HL-60/S4 treated with retinoic acid at 250 ng/mL for 4 days and 3 days (cell line): ENCODE measurements around the gene GDAP2.

ENCODE experiments used
- in situ Hi-C: fragments of 300-500 bp; cut with MboI; formaldehyde crosslinking; loops from 2 replicates; pipeline ENCODE4 v1.7.0; 2022; ENCODE audit warnings: low sequenced_read_pairs

Gene GDAP2

DNA sequence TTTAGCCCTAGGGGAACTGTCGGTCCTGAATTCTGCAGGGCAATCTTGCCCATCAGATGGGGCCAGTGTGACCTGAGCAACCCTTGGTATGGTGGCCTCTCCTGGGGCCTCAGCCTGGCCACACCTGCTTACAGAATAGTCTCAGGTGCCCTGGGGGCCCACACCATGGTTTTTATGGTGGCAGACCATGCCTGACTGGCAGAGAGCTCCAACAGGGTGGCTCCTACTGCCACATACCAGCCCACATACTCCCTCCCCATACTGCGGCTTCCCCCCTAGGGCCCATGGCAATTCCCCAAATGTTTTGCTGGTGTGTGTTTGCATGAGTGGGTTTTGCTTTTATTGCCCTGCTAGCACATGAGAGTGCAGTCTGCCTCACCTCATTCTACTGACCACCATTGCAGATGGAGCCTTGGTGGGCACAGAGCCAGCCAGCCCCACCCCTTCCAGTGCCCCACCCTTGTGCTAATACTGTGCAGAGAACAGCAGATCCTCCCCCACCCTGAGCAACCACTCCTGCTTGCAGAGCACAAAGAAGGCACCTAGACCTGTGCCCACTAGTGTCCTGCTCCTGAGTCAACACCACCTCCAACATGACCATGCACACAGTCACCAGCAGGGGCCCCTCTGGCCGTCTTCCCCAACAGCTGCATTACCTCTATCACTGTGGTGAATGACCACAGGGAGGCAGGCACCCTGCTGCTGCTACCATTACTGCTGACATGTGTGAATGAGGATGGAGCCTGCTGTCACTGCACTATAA, 86.8 kb downstream of the GDAP2 start:
- in situ Hi-C loops, result no loop called here

DNA sequence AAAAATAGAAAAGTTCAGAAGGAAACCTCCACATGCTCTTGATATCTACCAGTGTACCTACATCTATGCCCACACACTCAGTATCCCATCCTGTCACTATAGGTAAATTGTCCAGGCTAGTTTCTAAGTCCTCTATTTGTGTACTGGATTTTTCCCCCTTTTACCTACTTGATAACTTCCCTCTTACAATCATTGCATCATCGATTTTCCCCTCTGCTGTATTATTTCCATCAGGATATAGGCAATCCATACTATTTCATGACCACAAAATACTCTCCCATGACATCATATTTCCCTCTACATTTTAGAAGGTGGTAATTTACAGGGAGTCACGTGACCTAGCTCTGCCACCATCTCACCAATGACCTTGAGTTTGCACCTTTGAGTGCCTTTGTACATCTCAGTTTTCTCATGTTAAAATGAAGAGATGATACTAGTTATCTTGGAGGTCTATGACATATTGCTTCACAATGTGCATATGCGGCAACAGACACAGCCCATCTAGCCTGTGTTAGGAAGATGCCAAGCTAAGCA, 88.2 kb downstream of the GDAP2 start:
- in situ Hi-C loops, result no loop called here

DNA sequence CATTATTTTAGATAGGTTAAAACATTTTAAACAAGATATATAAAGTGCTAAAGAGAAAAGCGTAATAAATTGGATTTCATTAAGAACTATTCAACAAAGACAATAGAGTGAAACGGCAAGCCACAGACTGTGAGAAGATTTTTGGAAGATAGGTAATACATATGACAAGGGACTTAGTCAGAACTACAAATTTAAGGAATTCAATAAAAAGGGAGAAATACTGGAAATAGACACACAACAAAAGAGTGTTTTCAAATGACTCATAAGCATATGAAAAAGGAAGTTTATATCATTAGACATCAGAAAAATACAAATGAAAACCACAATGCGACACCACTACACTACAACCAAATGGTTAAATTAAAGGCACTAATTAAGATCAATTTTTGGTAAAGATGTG, 90.5 kb downstream of the GDAP2 start:
- in situ Hi-C loops, result no loop called here

DNA sequence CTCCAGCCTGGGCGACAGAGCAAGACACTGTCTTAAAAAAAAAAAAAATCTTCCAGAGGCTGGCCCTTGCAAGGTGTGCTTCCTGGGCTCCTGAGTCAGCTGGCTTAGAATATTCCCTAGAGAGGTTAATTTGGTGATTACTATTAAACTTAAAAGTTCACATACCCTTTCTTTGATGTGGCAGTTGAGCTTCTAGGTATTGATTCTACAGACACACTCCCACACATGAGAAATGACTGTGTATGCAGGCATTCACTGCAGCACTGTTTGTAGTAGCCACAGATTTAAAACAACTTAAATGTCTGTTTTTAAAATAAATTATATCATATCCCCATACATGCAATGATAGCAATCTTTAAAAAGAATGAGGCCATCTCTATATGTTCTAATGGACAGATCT, 93.4 kb downstream of the GDAP2 start:
- in situ Hi-C loops, result no loop called here

DNA sequence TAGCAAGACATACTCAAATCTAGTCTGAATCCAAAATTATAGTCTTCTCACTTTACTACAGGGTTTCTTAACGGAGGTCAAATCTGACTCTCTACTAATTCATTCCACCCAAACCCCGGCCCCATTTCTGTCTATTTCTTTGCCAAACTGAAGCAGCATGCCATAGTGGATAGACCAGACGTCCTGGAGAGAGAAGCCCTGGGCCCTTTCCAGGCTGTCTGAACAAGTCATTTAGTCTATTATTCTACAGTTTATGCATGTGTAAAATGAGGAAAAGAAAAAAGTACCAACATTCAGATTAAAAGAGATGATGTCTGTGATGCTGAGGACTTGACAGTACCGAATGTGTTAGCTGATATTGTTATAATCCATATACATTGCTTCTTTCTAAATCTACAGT, 95.0 kb downstream of the GDAP2 start:
- in situ Hi-C loops, result no loop called here

DNA sequence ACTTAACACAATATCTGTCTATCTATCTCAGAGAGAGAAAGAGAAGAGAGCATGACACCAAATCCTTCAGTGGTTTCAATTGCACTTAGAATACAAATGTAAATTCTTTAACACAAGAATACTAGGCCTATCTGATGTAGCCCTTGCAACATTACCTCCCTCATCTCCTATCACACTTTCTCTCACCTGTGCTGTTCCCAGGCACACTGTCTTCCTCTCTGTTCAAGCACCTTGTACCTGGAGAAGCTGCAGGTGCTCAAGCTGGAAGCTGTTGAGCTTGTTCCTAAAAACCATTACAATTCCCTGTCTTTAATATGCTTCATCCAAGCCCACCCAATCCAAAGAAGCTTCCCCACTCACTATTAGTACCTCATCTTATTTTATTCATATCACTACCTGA, 97.0 kb downstream of the GDAP2 start:
- in situ Hi-C loops, result no loop called here

DNA sequence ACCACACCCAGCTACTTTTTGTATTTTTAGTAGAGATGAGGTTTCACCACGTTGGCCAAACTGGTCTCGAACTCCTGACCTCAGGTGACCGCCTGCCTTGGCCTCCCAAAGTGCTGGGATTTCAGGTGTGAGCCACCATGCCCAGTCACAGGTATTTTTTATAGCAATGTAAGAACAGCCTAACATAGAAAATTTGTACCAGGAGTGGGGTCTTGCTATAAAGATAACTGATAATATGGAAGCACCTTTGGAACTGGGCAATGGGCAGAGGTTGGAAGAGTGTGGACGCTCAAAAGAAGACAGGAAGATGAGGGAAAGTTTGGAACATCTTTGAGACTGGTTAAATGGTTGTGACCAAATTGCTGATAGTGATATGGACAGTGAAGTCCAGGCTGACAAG, 99.2 kb downstream of the GDAP2 start:
- in situ Hi-C loops, result no loop called here

DNA sequence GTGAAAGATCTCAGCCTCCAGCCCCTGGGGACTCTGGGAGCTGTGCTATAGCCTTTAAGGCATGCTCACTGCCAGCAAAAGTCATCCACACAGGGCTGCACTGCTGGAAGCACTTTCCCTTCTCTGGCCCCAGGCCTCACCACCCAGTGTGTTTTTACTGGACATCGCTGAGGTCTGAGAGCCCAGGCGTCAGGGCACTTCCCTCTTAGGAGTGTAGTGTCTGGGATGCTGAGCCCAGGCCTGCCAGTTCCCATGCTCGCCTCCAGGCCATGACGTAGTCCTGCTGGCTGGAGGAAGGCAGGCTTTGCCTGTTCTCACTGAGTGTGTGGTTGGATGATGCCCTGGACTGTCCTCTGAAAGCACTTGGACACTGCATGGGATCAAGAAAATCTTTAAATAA, 101.2 kb downstream of the GDAP2 start:
- in situ Hi-C loops, result no loop called here

DNA sequence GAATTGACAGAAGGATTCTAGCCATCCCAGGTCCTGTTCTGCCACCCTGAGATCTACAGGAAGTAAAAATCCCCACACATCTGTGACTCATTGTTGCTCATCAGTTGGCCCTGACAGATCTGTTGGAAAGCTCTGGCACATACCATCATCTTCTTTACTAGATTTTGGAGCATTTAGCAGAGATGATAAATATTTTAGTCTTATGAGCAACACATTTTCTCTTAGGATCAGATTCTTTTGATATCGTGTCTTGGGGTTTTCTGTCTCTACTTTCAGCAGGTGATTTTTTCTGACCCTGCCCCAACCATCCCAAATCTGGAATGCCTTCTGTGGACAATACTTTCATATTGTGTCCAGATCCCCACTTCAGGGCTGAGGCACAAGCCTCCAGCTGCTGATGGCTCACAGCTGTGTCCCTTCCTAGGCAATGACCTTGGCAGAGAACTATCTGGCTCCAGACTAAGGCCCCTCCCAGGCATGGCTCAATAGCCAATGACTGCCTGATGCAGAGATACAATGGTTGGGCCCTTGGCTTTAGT, 102.8 kb downstream of the GDAP2 start:
- in situ Hi-C loops, result no loop called here

DNA sequence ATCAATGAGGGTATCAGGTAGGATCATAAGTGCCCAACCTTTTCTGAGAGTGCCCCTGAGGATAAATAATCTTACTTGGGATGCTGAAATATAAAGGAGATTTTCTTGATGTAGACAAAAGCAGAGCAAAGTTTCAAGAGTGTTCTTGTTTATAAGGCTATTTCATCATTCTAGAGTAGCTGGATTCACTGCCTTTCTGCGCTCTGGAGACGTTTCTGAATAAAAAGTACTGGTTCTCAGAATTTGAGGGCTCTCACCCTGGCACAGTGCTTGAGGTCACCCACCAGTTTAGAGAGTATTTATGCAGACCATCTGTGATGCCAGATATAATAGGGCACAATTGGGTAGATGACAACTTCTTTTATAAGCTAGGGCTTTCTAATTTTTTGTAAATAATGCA, 103.3 kb downstream of the GDAP2 start:
- in situ Hi-C loops, result no loop called here

DNA sequence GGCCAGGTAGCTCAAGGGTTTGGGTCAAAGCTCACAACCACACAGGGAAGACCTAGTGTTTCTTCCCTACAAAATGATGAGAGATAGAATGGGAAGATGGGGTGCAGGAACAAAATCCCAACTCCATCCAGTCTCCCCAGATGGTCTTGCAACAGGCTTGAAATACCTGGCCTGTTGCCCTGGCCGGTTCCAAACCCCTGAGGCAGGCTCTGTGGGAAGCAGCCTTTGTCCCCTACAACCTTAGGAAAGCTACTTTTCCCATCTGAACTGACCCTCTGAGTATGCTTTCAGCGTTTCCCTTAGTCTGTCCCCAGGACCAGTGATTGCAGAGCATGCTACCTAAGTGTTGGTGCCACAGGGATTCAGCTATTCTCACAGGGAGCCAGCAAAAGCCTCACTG, 104.0 kb downstream of the GDAP2 start:
- in situ Hi-C loops, result no loop called here

DNA sequence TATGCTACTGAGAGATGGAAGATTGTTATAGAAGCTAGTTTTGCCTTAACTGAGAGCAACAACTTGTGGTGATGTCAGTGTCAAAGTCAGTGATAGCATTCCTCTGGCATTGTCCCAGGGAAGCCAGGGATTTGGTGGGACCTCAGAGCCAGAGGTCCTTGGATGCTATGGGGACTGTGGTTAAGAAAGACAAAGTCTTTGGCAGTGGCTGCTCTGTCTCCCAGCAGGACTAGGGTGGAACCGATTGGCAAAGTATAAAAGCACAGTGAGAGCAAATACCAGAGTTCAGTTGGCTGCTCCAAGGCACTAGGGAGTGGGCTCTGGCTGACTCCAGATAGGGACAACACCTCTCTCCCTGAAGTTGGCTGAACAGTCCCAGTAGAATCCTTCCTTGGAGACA, 104.8 kb downstream of the GDAP2 start:
- in situ Hi-C loops, result no loop called here

DNA sequence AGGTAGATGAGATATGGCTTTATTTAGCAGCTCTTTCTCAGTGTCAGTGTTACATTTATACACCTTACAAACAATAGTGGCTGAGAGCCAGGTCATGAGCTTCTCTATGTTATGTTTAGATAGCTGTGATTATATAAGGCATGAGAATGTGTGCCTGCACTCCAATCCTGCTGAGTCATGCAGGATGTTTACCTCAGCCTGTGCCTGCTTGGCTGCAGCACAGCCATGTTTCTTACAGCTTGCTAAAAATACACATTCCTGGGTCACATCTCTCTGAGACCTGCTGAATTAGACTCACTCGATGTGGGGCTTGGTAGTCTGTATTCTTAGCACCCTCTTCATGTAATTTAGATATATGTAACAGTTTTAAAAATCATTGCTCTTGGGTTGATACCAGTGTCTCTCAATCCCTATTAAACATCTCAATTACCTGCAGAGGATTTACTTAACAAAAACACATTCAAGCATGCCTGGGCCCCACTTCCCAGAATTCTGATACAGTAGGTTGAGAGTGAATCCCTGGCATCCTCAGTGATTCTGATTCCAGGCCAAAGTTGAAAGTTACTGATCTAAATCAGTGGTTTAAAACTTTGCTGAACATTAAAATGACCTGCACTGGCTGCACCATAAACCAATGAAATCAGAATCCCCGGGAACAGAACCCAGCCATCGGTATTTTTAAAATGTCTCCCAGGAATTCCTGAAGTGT, 107.5 kb downstream of the GDAP2 start:
- in situ Hi-C loops, result no loop called here

DNA sequence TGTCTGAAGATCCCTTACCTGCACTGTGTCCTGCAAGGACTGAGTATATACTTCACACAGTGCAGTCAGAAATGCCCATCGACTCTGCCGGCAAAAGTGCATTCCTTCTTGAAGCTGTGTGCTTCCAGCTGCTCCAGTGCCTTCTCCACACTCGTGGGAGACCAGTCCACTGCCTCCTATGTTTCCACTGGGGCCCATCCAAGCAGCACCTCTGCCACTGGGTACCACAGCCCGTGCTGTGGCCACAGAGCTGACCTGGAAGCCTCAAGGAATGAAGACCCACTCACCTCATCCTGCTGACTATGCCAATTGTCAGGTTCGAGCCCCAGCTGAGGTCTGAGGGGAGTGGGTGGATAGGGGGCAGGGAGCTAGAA, 108.1 kb downstream of the GDAP2 start:
- in situ Hi-C loops, result no loop called here

DNA sequence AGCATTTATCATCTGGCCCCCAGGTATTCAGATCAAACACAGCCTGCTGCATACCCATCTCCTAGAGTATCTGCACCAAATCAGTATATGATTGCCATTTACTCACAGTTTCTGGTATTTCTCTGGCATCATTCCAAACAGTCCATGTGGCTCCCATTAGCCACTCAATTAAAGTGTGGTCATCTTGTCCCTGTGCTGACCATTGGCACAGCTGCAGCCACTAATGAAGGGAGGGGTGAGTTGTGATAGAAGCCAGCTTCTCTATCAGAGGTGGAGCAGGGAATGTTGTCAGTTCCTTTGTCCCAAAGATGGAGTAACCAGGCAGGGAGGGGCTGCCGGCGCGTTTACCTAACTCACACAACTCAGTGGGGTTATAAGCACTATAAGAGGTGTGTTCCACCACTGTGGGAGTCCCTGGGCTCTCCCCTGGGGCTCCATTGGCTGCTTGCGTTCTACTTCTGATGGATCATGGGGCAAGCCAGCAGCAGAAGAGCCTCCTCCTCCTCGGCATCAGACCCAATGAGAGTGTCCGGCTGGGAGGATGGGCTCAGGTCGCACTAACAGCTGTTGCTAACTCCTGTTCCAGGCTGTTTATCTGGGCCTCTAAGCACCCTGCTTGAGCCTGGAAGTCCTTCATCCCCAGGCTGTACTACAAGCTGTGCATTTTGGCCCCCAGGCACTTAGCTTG, 108.6 kb downstream of the GDAP2 start:
- in situ Hi-C loops, result no loop called here

DNA sequence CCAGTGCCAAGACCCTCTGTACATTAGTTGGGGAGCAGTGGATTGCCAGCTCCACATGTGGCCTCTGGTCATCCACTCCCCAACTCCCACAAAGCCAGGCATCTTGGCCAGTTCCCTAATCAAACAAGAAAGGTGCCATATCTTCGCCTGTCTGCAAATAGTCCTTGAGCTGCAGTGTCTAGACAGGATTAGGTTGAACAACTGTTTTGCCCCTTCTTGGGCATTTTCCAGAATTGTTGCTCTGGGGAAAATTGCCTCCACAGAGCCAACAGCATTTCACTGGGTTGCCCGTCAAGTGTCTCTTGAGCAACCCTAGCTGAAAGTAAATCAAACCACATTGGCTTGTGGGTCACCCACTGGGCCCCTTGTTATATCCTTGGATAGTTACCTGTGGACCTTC, 109.3 kb downstream of the GDAP2 start:
- in situ Hi-C loops, result no loop called here

DNA sequence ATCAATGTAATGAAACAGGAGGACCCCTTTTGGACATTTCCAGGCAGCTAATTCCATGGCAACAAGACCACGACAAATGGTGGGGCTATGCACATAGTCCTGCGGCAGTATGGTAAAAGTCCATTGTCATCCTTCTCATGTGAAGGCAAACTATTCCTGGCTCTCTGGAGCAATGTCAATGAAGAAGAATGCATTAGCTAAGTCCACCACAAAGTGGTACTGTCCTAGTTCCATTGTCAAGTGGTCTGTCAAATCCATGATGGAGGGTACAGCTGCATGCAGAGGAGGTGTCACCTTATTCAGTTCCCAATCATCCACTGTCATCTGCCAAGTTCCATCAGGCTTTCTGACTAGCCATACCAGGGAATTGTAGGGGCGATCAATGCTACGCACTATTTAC, 110.1 kb downstream of the GDAP2 start:
- in situ Hi-C loops, result no loop called here

DNA sequence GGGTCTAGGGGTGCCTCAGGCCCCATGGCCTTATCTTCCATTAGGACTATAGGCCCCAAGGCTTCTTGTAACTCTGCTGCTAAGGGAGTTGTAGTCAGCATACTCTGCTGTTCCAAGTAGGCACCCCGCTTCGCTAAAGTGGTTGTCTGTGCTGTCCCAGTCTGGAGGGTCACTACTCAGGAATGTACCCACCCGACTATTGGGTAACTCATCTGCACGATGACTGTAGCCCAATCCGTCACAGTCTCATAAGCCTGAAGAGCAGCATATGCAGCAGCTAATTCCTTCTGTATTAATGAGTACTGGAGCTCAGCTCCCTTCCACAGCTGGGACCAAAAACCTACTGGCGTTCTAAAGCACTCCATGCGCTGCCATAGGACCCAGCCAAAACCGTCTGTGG, 111.0 kb downstream of the GDAP2 start:
- in situ Hi-C loops, result no loop called here

DNA sequence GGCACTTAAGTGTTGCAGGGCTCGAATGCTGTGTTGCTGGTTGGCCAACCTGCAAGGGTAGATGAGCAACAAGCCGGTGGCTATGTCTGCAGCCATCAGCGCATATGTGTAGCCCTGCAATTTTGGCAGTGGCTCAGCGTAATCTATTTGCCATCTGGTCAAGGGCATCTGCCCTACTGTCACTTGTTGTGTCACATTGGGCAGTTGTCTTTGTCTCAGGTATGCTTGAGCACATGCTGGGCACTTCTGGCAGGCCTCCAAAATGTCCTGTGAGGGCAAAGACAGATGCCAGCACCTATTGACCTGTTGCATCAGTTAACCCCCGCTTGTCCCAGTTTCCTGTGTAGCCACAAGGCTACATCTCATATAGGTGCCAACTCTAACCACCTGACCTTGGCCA, 111.8 kb downstream of the GDAP2 start:
- in situ Hi-C loops, result no loop called here

DNA sequence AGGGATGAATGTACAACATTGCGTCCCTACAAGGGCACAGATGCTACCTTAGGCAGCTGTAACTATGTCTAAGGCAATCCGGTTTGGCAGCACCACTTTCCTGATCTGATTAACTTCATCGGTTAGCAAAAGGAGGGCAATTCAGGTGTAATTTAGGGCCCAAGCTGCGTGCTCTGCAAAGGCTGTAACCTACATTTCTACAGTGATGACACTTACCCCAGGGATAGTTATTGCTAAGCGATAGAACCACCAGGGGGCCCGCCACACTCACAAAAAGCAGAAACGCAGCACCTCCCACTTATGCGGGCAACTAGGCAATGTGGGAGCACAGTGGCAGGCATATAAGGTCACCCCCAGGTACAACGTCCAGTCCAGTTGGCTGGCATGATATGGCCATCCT, 113.5 kb downstream of the GDAP2 start:
- in situ Hi-C loops, result no loop called here
